Adrenal gland (tissue), 5 donors: ENCODE data around the gene IGFL2.

Source experiments
- POLR2A ChIP-seq, 2 donors: fragments of 450-650 bp; IDR thresholded peaks; one replicate each; pipeline ENCODE4 v1.6.1; 2017; ENCODE audit warnings: antibody characterized with exemption in 2 of 2, mild to moderate bottlenecking in 2 of 2, moderate library complexity in 1 of 2
- TF ChIP-seq, protein P1 (sequence below), 6 experiments: fragments of 450-650 bp in 4 of 6; fragments of 200-600 bp in 2 of 6; sonication (generic) in 1 of 6; IDR thresholded peaks; 1 replicate in 5 of 6; 2 replicates in 1 of 6; pipeline versions ENCODE4 v1.5.1 to v1.8.0; 2016 to 2021; ENCODE audit warnings: antibody characterized with exemption in 6 of 6, mild to moderate bottlenecking in 2 of 6, moderate library complexity in 1 of 6
- donor health status: DM: no; HTN: no; CAD: no.

- no peak for TF ChIP-seq POLR2A (IDR thresholded peaks at IDR 0.05)
- TF ChIP-seq, protein P1, sequence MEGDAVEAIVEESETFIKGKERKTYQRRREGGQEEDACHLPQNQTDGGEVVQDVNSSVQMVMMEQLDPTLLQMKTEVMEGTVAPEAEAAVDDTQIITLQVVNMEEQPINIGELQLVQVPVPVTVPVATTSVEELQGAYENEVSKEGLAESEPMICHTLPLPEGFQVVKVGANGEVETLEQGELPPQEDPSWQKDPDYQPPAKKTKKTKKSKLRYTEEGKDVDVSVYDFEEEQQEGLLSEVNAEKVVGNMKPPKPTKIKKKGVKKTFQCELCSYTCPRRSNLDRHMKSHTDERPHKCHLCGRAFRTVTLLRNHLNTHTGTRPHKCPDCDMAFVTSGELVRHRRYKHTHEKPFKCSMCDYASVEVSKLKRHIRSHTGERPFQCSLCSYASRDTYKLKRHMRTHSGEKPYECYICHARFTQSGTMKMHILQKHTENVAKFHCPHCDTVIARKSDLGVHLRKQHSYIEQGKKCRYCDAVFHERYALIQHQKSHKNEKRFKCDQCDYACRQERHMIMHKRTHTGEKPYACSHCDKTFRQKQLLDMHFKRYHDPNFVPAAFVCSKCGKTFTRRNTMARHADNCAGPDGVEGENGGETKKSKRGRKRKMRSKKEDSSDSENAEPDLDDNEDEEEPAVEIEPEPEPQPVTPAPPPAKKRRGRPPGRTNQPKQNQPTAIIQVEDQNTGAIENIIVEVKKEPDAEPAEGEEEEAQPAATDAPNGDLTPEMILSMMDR (IDR thresholded peaks at IDR 0.05), result no peak
Measured at GRCh38 chr19:46162731-46163130, 14.7 kb downstream of the IGFL2 start.
